ENCODE measurements around the gene RGS6.
A peak's percentile ranks its signal among the peaks of the same experiment; 100 is the strongest.

RGS6 gene

DNA sequence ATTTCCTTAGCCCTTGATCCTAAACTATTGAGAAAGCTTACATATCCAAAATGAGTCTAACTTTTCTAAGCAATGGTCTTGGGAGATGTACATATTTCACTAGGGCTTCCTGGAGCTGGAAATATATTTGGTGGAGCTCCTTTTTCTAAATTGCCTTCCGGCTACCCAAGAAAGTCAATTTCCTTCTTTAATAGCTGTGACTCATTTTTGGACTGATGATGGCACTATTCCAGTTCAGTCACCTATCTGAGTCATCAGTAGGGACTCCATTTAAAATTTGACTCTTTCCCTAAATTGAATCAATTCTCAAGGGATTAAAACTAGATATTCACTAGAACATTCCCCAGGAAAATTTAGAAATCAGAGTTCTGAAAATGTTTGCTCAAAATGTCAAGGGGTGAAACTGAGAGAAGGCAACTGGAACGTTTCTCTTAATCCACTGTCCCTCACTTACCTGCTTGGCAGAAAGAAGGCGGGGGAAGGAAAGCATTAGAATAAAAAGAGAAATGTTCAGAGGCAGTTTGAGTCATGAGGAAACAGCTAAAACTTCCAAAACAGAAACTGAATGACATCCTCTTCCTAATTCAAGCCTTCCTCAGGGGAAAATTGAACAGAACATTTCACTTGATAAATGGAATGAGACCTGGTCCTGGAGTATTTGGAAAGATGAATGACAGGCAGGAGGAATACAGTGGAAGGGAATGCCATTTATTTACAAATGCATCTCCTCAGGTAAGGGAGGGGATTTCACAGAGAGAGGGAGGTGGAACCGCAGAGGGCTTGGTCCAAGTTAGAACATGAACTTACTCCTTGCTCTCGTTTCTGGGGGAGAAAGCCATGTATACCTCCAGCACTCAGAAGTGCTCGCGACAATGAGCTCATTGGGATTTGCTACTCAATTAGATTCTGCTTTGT lies 91.2 kb downstream of the RGS6 start:
- DNase-seq, result no peak

DNA sequence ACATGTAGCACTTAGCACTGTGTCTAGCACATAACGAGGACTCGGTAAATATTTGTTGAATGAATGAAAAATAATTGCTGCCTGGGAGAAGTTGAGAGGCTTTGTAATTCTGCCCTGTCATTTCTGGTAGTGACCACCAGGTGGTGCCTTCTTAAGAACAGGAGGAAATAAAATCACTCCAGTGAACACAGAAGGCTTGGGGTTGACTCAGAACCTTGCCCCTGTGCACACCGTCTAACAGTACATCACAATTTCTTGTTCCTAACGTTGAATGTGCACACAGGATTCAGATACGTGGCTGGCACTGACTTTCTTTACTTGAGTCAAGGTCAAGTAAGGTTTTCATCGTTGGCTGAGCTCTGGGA lies 91.8 kb downstream of the RGS6 start:
- peak in 1 of 2 experiments; percentile 34 for DNase-seq

DNA sequence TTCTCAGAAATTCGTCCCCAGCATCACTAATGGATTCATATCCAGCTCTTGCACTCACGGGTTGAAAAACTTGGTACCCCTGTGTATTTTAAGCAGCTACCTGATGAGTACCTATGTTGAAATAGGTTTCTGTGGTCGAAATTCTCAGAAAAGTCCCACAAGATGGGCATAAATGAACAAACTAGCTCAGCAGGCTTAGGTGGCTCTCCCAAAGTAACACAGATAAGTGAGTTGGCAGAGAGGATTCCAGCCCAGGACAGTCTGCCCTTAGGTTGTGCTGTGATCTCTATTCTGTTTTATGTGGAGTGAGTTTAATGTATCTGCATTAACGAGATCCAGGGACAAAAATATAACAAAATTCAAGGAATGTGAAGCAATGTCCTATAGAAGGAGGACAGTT lies 92.3 kb downstream of the RGS6 start:
- DNase-seq, result no peak

DNA sequence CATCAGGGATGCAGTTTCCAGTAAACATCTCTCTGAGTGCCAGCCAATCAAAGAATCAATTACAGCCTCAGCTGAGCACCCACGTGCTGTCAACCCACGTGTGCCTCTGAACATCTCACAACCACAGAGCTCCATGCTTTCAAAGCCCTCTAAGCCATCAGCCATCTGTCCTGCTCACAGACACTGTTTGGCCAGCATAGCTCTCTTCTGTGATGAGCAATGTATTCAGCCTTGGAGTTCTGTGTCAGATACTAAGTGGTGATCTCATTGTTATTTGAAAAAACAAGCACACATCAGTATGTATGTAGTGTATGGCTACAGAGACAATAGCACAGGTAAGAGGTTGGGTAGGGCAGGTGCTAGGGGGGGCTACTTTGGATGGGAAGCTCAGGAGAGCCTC lies 94.3 kb downstream of the RGS6 start:
- DNase-seq, result no peak

DNA sequence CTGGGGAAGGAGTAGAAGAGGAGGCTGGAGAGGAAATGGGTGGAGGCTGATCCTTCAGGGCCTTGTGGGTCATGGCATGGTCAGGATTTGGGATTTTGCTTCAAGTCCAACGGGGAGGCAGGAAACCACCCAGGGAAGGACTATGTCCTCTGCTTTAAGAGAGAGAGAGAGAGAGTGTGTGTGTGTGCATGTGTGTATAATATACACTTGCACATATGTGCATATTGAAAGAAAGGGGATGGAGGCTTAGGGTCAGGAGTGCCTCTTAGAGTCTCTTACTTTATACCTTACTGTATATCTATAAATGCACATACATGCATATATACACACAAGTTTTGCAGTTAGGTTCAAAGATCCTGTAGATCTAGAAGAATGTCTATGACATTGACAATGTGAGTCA lies 94.8 kb downstream of the RGS6 start:
- no peak for DNase-seq

DNA sequence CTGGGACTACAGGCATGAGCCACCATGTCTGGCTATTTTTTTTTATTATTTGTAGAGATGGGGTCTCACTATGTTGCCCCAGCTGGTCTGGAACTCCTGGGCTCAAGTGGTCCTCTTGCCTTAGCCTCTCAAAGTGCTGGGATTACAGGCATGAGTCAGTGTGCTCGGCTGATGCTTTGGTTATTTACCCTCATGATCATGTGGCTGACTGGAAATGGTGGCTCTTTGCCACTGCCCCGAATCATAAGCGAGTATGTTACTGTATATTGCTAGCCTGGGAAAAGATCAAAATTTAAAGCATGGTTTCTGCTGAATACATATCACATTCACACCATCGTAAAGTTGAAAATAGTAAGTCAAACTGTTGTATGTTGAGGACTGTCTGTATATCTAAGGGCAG lies 101.1 kb downstream of the RGS6 start:
- DNase-seq, result no peak

DNA sequence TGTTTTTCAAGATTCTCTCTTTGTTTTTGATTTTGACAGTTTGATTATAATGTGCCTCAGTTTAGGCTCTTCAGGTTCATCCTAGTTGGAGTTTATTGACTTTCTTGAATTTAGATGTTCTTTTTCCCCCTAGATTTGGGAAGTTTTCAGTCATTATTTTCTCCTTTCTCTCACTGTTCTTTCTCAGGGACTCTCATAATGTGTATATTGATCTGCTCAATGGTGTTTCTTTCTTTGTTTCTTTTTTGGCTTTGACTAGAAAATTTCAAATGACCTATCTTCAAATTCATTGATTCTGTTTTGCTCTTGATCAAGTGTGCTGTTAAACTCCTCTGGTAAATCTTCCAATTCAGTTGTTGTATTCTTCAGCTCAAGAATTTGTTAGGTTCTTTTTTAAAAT lies 108.3 kb downstream of the RGS6 start:
- no peak for DNase-seq

DNA sequence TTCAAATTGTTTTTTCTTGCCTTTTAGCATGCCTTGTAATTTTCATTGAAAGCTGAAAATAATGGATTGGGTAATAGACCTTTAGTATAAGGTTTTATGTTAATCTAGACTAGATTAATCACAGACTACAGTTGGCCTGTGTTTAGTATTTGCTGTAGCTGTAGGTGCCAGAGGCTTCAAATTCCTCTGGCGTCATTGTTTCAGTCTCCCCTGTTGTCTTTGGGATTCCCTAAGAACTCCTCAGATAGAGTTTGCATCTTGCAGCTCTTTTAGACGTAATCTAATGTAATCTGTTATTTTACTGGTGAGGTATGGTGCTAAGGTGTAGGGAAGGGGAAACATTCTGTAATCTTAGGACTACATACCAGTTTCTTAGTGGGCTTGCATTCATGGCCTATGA lies 113.0 kb downstream of the RGS6 start:
- no peak for DNase-seq

DNA sequence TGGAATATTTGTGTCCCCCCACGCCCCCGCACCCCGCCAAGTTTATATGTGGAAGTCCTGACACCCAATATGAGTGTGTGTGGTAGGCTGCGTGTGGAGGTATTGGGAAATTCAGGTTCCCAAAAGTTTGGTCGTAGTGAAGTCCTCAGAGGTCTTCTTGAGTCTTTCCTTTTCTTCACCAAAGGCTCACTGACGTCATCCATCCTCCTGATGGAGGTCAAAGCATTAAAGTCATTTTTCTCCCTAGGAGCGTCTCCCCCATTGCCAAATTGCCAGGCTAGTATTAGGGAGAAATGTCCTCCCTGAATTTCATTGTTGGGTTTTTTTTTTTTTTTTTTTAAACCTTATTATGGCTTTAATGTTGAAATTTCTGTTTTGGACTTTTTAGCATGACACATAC lies 113.7 kb downstream of the RGS6 start:
- DNase-seq, result no peak

DNA sequence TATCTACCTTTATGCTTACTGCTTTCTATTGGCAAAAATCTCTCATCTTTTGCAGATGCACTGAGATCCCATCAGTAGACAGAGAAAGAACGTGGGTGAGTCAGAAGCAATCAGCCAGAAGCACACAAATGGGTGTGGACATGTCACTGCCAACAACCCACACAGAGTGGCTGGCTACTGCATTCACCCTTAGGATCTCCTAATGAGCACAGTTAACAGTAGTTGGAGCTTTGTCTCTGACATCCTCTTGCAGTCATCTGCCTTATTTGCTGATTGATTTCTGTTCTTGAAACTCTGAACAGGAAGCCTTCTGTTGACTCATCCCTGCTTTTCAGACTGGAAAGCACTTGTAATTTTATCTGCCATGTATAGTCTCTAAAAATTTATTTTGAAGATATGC lies 117.2 kb downstream of the RGS6 start:
- DNase-seq, result no peak

DNA sequence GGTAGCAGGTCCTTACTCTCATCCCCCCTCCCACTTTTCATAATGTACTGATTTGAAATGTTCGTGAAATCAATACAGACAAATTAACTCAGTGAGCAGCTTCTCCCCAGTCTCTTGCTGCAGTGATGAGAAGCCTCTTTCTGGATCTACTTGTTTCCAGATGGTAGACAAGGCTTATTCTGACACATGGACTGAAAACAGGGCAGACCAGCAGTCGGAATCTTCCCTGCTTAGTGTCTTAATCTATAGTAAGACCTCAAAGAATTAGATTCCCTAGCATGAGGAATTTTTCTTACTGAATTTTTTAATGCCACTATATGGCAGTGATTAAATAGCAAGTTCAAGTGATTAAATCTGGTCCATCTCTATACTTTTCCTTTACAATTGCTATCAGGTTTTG lies 120.1 kb downstream of the RGS6 start:
- DNase-seq, result no peak

DNA sequence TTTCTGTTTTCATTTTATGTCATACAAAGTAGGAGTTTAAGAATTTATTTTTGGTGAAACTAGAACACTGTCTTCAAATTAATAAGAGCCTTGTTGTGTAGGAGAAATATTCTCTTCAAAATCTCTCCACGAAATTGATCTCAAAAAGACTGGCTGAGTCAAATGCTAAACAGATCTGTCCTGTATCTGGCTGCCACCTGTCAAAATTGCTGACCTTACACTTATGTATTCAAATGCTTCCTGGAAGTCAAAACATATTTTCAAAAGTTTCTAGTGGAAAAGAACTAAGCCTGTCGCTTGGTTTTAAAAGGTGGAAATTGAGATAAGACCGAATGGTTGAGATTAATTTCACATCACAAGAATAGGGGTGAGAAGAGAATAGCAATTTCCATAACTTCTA lies 121.4 kb downstream of the RGS6 start:
- DNase-seq, result no peak

DNA sequence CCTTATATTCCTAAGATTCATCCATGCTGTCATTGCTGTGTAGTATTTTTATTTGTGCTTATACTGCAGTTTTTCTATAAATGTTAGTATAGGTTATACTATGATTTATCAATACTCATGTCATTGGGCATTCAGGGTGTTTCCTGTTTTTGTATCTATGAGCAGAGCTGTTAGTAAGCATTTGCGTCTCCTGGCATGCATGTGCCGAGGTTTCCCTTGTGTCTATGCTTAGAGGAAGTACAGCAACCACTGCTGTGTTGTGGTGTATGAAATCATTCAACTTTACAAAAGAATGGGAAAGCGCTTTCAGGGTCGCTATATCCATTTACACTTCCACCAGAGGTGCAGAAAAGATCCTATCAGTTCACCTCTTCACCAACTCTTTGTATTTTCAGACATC lies 122.7 kb downstream of the RGS6 start:
- no peak for DNase-seq

DNA sequence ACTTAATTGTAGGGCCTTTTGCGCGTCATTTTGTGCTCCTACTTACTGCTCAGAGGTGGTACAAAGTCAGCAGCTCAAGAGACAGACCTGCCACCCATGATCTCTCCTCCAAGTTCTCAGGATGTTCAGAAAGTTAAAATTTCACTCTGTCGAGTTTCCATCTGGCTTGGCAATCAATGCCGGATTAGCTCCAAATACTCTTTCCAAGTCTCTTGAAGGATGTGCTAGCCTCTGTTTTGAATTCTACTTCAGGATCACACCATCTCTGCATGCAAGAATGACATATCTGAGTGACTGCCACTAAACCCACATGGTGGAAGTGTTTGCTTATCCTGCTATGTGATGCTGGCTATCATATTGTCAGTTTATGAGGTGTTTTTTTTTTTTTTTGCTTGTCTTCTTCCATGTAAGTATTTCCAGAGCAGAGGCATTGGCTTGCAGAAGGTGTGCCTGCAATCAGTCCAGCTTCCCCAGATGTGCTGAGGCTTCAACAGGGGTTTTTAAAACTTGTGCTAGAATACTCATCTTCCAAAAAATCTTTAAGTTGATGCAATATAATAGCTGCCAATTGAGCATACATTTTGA lies 125.6 kb downstream of the RGS6 start:
- no peak for DNase-seq

DNA sequence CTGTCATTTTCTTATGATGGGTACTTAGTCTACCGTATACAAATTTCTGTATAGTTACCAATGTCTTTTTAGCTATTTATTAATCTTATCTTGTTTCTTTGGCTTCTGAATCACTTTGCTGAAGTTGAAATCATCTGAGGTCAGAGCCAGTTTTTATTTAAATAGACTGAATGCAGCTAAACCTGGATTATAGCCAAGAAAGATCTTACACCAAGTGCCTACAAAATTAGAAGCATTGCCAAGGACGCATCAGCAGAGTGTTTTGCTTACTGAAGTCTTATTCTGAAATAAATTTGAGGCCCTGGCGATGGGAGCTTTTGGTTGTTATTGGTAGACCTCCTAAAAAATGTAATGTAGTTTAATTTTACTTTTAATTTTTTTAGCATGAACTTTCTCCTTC lies 128.2 kb downstream of the RGS6 start:
- DNase-seq, result no peak

DNA sequence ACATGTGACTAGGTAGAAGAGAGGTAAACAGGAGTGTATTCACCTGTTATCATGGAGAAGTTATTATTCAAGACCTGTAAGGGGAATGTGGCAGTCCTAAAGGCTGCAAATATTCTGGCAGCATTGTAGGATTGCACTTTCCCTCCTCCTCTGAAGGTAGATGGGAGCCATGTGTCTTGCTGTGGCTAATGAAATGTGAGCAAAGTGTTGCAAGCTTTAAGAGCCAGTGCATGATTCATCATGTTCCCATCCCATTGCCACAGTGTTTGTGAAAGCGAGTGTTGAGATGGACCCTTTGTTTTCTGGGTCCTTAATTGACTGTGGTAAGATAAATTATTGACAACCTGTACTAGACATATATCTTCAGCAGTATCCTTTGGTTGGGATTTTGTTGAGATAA lies 128.7 kb downstream of the RGS6 start:
- DNase-seq, result no peak

DNA sequence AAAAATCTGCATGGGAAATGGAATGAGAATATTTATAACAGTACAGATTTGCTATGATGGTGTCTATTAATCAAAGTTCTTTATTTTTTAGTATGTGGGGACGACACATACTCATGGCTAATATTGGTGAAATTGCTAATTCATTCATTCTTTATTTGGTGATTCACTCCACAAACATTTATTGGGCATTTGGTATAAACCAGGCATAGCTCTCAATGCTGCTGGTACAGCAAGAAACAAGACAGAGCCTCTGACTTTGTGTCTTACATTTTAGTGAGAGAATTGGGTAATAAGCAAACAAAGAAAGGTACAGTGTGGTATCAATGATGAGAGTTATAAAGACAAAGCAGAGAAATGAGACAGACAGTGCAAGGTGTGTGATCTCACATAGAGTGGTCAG lies 129.5 kb downstream of the RGS6 start:
- DNase-seq, result no peak

DNA sequence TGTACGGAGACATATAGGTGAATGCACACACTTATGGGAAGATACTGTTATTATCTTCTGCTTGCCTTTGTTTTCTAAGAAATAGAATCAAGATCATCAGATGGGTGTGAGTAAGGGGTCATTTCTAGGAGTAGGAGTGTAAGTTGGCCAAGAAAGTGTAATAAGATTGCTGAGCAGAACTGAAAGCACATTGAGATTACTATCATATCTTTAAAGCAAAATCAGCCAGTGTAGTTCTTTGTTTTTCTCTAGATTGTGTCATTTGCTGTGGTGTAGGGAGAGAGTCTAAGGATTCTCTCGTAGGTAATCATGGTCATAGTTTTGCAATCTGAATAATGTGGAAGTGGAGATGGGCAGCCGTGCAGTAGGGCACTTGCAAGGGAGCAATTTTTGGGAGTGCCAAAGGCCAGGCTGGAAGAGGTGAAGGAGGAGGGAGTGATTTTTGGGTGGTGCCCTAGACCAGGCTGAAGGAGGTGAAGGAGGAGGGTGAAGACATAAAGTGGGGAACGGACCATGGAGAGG lies 131.6 kb downstream of the RGS6 start:
- DNase-seq, result no peak

DNA sequence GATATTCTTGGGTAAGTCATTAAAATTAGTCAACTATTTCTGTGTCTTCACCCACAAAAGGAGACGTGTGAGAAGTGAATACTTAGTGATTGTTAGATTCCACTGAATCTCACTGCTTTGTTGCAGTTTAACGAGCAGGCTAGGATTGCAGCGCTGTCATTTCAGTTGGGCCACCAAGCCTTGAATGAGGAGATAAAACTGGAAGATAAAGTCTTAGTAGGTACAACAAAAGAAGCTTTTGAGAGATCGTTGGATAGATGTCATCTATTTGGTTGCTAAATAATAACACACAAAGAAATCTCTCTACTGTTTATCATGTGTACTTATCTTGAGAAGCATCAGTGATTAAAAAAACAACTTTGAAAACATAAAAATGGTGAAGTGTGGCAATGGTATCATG lies 132.3 kb downstream of the RGS6 start:
- no peak for DNase-seq

DNA sequence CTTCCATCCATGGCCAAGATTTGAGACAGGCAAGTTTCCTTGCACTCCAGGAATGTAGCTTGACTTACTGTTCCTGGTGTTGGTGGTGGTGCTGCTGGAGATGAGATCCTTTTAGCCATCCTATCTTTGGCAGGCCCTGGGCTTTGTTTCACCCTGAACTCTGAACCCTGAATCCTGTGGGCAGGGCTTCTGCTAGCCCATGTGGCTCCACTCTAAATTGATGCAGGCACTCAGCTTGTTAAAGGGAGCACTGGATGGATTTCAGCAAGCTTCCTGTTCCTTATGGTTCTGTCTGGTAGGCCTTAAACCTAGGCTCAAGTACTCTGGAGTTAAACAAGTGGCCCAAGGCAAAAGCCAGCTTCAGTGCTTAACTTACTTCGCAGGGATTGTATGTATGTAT lies 138.2 kb downstream of the RGS6 start:
- no peak for DNase-seq

DNA sequence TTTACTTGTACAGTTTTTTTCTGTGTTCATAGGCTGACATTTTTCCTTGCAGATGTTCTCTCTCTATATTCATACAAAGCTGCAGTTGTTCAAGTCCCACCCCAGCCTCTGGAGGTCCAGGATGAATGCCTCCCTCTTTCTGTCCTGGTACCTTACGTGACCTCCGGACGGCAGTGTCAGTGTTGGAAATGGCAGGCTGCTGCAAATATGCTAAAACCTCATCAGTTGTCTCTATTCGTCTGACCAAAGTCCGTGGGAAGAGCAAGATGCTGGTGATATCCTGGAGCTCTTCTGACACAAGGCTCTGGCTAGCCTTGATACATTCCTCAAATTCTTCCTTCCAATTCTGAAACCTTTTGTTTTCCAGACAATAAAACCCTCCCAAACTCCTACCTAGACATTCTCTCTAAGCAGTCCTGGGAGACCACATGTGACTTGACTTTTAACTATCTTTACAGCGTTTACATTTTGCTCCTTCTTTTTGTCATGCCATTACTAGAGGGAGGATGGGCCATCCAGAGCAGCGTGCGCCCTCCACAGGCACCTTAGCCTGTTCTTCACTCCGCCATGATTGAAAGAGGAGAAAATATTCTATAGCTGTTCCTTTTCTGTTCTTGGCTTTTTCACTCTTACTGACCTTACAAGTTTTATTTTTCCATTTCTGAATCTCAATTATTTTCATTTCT lies 143.6 kb downstream of the RGS6 start:
- no peak for DNase-seq

DNA sequence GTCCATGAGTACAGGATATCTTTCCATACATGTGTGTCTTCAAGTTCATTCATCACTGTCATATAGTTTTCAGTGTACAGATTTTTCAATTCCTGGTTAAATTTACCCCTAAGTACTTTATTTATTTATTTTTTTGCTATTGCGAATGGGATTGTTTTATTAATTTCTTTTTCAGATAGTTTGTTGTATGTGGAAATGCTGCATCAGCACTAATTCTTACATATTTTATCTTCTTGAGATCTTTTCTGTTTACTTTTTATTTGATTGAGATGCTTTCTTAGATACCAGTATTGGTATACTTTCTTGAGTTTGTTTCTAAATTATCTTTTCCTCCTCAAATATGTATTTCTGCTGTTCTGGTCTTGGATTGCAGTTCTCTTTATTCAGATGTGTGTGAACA lies 148.9 kb downstream of the RGS6 start:
- no peak for DNase-seq

DNA sequence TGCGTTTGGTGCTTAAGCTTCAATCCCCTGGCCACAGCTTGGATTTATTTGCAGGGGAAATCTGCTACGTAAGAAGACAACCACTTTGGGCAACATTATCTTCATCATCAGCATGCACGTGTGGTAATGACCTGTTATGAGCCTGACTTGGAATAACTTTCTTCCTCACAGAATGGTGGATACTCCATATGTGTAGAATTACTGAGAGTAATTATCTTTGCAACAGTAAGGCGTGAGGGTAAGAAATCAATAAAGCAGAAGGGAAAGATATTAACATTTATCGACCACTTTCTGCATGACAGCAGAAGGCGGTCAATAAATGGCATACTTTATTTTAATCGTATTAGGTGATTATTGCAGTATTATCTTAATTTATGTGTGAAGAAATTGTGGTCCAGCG lies 152.7 kb downstream of the RGS6 start:
- no peak for DNase-seq

DNA sequence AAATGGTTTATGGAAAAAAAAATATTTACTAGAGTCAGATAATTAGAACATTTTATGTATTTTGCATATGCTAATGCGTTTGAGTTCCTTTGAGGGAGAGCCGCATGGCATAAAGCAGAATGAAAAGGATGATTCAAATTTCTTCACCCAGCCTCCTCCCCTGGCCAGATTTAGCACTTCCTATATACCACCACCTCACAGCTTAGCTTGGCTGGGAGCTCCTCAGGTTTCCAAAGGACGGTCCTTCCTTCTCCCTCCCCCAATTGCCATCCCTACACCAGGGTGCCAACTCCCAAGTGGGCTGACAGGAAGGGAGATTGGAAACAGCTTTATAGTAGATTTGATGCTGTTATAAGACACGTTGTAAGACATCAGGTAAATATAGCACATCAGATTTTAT lies 157.4 kb downstream of the RGS6 start:
- DNase-seq, result no peak

Measured in NCI-H187 (cell line).